ENCODE data around the gene JMJD8. TPM values are rescaled to one million over a fixed set of nuclear protein-coding genes. Genes with fewer than 3 reads are reported as not detected.
A peak's percentile ranks its signal among the peaks of the same experiment; 100 is the strongest.

JMJD8 gene
- total and polyA plus RNA-seq, 9 of the 15 experiments (the other 6 are each of a cell fraction or from before 2014, with no cell fraction given) = 1.2 to 50.6 (median 29.3) TPM

DNA sequence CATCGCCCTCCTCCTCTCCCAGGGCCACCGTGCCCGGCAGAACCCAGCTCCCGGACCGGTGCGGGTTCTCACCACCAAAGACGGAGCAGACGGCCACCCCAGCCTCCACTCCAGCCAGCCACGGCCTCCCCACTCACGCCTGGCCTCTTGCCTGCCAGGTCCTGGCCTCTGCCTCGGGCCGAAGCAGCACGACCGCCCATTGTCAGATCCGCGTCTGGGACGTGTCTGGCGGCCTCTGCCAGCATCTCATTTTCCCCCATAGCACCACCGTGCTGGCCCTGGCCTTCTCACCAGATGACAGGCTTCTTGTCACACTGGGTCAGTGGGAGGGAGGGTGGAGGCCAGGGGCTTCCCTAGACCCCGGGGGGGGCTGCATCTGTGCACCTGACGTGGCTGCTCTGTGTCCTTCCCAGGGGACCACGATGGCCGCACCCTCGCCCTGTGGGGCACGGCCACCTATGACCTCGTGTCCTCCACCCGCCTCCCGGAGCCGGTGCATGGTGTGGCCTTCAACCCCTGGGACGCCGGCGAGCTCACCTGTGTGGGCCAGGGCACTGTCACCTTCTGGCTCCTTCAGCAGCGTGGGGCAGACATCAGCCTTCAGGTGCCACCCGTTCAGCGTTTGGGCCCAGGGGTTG, 22.8 kb downstream of the JMJD8 start (continued):
- no peak for TF ChIP-seq ZNF23 (CRISPR knock-in tag; IDR thresholded peaks at IDR 0.05)
- TF ChIP-seq ILF3 (IDR thresholded peaks at IDR 0.05; ENCODE audit: borderline replicate concordance) = no peak
- no peak for TF ChIP-seq GTF2B (IDR thresholded peaks at IDR 0.05; ENCODE audit: extremely low read depth, insufficient read length)
- TF ChIP-seq ZNF253 (CRISPR knock-in tag; conservative IDR thresholded peaks at IDR 0.05) = no peak
- no peak for TF ChIP-seq SRSF3 (IDR thresholded peaks at IDR 0.05; ENCODE audit: insufficient read depth, low read length)
- TF ChIP-seq, protein P1, sequence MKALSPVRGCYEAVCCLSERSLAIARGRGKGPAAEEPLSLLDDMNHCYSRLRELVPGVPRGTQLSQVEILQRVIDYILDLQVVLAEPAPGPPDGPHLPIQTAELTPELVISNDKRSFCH (CRISPR knock-in tag; IDR thresholded peaks at IDR 0.05) = no peak
- TF ChIP-seq, protein P1 (tag; IDR thresholded peaks at IDR 0.05) = no peak
- TF ChIP-seq POLR2G (IDR thresholded peaks at IDR 0.05; ENCODE audit: low read depth, low read length) = peak; percentile 4; the same call in 1 of the 2 replicates
- TF ChIP-seq KDM4B (IDR thresholded peaks at IDR 0.05; ENCODE audit: borderline replicate concordance in 2 of 2, low read depth in 1 of 2) = no peak
- TF ChIP-seq SAFB (IDR thresholded peaks at IDR 0.05; ENCODE audit: borderline replicate concordance, low read depth, low read length) = peak; percentile 9; the same call in 1 of the 2 replicates
- TF ChIP-seq EP300 (IDR thresholded peaks at IDR 0.05; ENCODE audit: low read length) = no peak
- no peak for TF ChIP-seq E2F3 (CRISPR knock-in tag; IDR thresholded peaks at IDR 0.05)
- no peak for TF ChIP-seq HDAC6 (IDR thresholded peaks at IDR 0.05; ENCODE audit: low read depth, low read length)
- TF ChIP-seq STAG1 (CRISPR knock-in tag; IDR thresholded peaks at IDR 0.05; ENCODE audit: borderline replicate concordance) = no peak
- TF ChIP-seq ZNF316 (IDR thresholded peaks at IDR 0.05) = no peak
- TF ChIP-seq ZNF717 (CRISPR knock-in tag; IDR thresholded peaks at IDR 0.05) = no peak
- no peak for TF ChIP-seq ZNF224 (CRISPR knock-in tag; IDR thresholded peaks at IDR 0.05)
- TF ChIP-seq TCF3 (CRISPR knock-in tag; IDR thresholded peaks at IDR 0.05) = no peak
- no peak for TF ChIP-seq ZNF134 (CRISPR knock-in tag; conservative IDR thresholded peaks at IDR 0.05)
- TF ChIP-seq ZNF384 (IDR thresholded peaks at IDR 0.05; ENCODE audit: low read depth, low read length) = no peak
- TF ChIP-seq SMARCE1 (IDR thresholded peaks at IDR 0.05) = no peak
- TF ChIP-seq ZNF197 (CRISPR knock-in tag; IDR thresholded peaks at IDR 0.05; ENCODE audit: low read depth) = no peak
- TF ChIP-seq, protein P2, sequence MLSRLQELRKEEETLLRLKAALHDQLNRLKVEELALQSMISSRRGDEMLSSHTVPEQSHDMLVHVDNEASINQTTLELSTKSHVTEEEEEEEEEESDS (CRISPR knock-in tag; IDR thresholded peaks at IDR 0.05) = no peak
- TF ChIP-seq NR2F6 (CRISPR knock-in tag; IDR thresholded peaks at IDR 0.05) = no peak
- TF ChIP-seq NEUROD1 (IDR thresholded peaks at IDR 0.05; ENCODE audit: borderline replicate concordance, low read depth, low read length, partially characterized antibody) = no peak
- TF ChIP-seq IFI16 (CRISPR knock-in tag; IDR thresholded peaks at IDR 0.05) = no peak
- TF ChIP-seq FOXM1 (IDR thresholded peaks at IDR 0.05; ENCODE audit: low read depth) = no peak
- no peak for TF ChIP-seq FOXM1 (CRISPR knock-in tag; IDR thresholded peaks at IDR 0.05; ENCODE audit: low read depth)

All from K562 (cell line).